Calu3 (cell line): ENCODE data around the gene ALS2. TPM values are rescaled to one million over a fixed set of nuclear protein-coding genes. Genes with fewer than 3 reads are reported as not detected.
A peak's percentile ranks its signal among the peaks of the same experiment; 100 is the strongest.

Experiments used
- Bru-seq: library from RNA; stranded (reverse); fragments of 400-500 nt; gene quantifications from one replicate; lab custom pipeline; 2021; lab: Mats Ljungman, UMichigan
- BruChase-seq, 2 experiments: library from RNA; stranded (reverse); fragments of 400-500 nt; gene quantifications; one replicate each; lab custom pipeline; 2021; lab: Mats Ljungman, UMichigan
- BruUV-seq: library from RNA; stranded (reverse); fragments of 400-500 nt; replicated peaks from 2 replicates; lab custom pipeline; 2021; lab: Mats Ljungman, UMichigan
- CTCF ChIA-PET: fragments of 300-600 bp; sonication (Branson Sonifier 250); formaldehyde crosslinking; loops from one replicate; lab custom pipeline; 2022; ENCODE audit warnings: antibody characterized with exemption; lab: Charles Lee
- DNase-seq: peaks from one replicate; pipeline ENCODE4 v3.0.0; 2022
- H3K27ac Mint-ChIP-seq: one replicate; pipeline ENCODE4 v1.8.0; 2022; ENCODE audit warnings: mixed read lengths; ENCODE audit not compliant: unreplicated experiment
- H3K27me3 Mint-ChIP-seq: one replicate; pipeline ENCODE4 v1.8.0; 2022; ENCODE audit warnings: mixed read lengths; ENCODE audit not compliant: unreplicated experiment
- H3K36me3 Mint-ChIP-seq: one replicate; pipeline ENCODE4 v1.8.0; 2022; ENCODE audit warnings: mild to moderate bottlenecking, moderate library complexity, mixed read lengths; ENCODE audit not compliant: insufficient read depth, unreplicated experiment
- H3K4me1 Mint-ChIP-seq: one replicate; pipeline ENCODE4 v1.8.0; 2022; ENCODE audit warnings: mild to moderate bottlenecking, low read depth, mixed read lengths; ENCODE audit not compliant: unreplicated experiment
- H3K4me3 Mint-ChIP-seq: one replicate; pipeline ENCODE4 v1.8.0; 2022; ENCODE audit warnings: mild to moderate bottlenecking, low read depth, moderate library complexity, mixed read lengths; ENCODE audit not compliant: unreplicated experiment
- H3K9me3 Mint-ChIP-seq: one replicate; pipeline ENCODE4 v1.8.0; 2022; ENCODE audit warnings: low read depth, mixed read lengths; ENCODE audit not compliant: unreplicated experiment
- CTCF ChIP-seq: fragments of 200-600 bp; IDR thresholded peaks from one replicate; pipeline ENCODE4 v1.8.0; 2022; ENCODE audit warnings: antibody characterized with exemption; ENCODE audit not compliant: unreplicated experiment
- intact Hi-C: fragments of 100-400 bp; cut with micrococcal nuclease; formaldehyde crosslinking; loops from one replicate; pipeline ENCODE4 v1.10.0; 2022; ENCODE audit not compliant: unreplicated experiment
- long read RNA-seq: library from polyadenylated mRNA; stranded (forward); transcript quantifications from one replicate; pipeline ENCODE4 v2.0.0, GENCODE V29; 2022
- total RNA-seq: library from RNA; stranded (reverse); gene quantifications from 2 replicates; pipeline ENCODE4 v1.2.3, GENCODE V29; 2022

Gene ALS2
- 25.4 and 29.0 TPM in 2 replicates for total RNA-seq
- percentile 79 among the genes with signal in this experiment for Bru-seq, nascent RNA
- BruChase-seq, experiment 1, labeled RNA remaining after a 6-hour chase, result percentile 74 among the genes with signal in this experiment
- percentile 79 among the genes with signal in this experiment for BruChase-seq, experiment 2, labeled RNA remaining after a 2-hour chase
- long read RNA-seq, transcript ALS2-206 (4 exons, 2,677 nt), result major isoform, 7 of 11 reads
- long read RNA-seq, partial matches to known transcripts, result 1 of 11 reads
- long read RNA-seq, other reads (novel, unspliced or antisense), result 3 of 11 reads

- no peaks in the 10 kb centered on the region for H3K27me3 Mint-ChIP-seq
- peak within 1 kb of the TSS; percentile 93 for H3K4me3 Mint-ChIP-seq
- DNase-seq, result peak; percentile 99
- peaks cover 30% of the 10 kb centered on the region for H3K36me3 Mint-ChIP-seq
- no peak for TF ChIP-seq CTCF
- no peaks in the 10 kb centered on the region for H3K9me3 Mint-ChIP-seq
- CTCF ChIA-PET, result interaction anchor here (0.5 to 1.9 kb wide), 6 partner anchors 12 to 732 kb away, joined by 3 to 4 read pairs (median 4); no protein-coding TSS in a partner anchor
- intact Hi-C loops, result no loop called here
- peaks cover 21% of the 10 kb centered on the region for H3K4me1 Mint-ChIP-seq
- BruUV-seq, result no TSS peak
- H3K27ac Mint-ChIP-seq, result peak within 1 kb of the TSS; percentile 90
Measured at GRCh38 chr2:201780674-201781493, at the start of gene ALS2. Gene ALS2, minus strand, starts transcription at chr2:201780933. Its CDS starts 12,048 bp downstream, at chr2:201768885.

DNA sequence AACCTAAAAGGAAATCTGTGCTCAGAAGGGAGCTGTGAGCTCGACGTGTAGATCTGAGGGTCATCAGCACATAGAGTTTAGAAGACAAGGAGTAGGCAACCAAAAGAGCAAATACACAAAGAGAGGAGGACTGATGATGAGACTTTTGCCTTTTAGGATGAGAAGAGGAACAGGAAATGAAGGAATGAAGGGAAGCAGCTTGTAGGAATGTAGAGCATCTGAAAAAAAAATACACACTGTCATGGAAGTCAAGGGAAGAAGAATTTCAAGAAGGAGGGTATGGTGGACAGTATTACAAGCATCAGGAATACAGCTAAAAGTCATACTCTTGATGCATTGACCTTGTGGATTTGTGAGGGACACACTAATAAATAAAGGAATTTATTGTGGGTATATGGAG lies 47.5 kb upstream of the ALS2 start:
- peaks cover 6% of the 10 kb centered on the region for H3K9me3 Mint-ChIP-seq
- no TSS peak for BruUV-seq
- H3K27ac Mint-ChIP-seq, result no peak overlapping the region
- no peak overlapping the region for H3K4me3 Mint-ChIP-seq
- no peaks in the 10 kb centered on the region for H3K36me3 Mint-ChIP-seq
- no peak for DNase-seq
- peaks cover 7% of the 10 kb centered on the region for H3K27me3 Mint-ChIP-seq
- CTCF ChIA-PET, result interaction anchor here (0.8 kb wide), 1 partner anchor 30 kb away, joined by 3 read pairs; no protein-coding TSS in a partner anchor
- TF ChIP-seq CTCF, result no peak
- intact Hi-C loops, result no loop called here
- H3K4me1 Mint-ChIP-seq, result peaks cover 17% of the 10 kb centered on the region

DNA sequence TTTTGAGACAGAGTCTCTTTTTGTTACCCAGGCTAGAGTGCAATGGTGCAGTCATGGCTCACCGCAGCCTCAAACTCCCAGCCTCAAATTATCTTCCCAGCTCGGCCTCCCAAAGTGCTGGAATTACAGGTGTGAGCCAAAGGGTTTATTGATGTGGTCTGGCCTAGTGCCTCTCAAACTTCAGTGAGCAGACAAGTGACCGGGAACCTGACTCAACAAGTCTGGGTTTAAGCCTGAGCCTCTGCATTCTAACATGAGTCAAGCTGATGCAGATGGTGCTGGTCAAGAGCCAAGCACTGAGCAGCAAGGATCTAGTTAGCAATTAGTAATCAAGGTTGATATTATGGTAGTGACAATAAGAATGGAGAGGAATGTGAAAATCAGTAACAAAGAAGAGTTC lies 46.9 kb upstream of the ALS2 start:
- Mint-ChIP-seq H3K27ac (no peak overlapping the region), H3K4me3 (no peak overlapping the region), H3K9me3 (peaks cover 6% of the 10 kb centered on the region), H3K27me3 (peaks cover 7% of the 10 kb centered on the region), H3K4me1 (peaks cover 17% of the 10 kb centered on the region), H3K36me3 (no peaks in the 10 kb centered on the region)
- CTCF ChIA-PET, result no interaction called here
- no peak for TF ChIP-seq CTCF
- BruUV-seq, result no TSS peak
- no peak for DNase-seq
- intact Hi-C loops, result no loop called here

DNA sequence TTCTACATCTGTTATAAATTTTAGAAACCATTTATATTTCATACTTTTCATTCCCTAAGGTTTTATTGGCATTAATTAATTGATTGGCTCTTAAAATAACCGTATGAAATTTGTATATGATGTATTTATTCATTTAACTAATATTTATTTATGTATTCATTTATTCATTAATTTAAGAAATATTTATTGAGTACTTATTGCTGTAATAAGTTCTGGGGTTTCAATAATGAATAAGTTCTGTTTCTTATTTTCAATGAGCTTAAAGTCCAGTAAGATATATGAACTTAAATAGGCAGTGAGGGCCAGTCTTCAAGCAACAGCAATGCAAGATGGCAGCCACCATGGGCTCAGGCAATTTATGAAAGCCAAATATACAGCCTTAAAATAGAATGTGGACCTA lies 43.5 kb upstream of the ALS2 start:
- no TSS peak for BruUV-seq
- Mint-ChIP-seq H3K27me3 (peaks cover 7% of the 10 kb centered on the region), H3K4me1 (no peaks in the 10 kb centered on the region), H3K9me3 (peaks cover 3% of the 10 kb centered on the region), H3K36me3 (no peaks in the 10 kb centered on the region), H3K27ac (no peak overlapping the region), H3K4me3 (no peak overlapping the region)
- intact Hi-C loops, result no loop called here
- no peak for DNase-seq
- CTCF ChIA-PET, result no interaction called here
- no peak for TF ChIP-seq CTCF
